H1 (cell line): ENCODE results near the gene GJC2. TPM values are rescaled to one million over a fixed set of nuclear protein-coding genes. Genes with fewer than 3 reads are reported as not detected.

Source experiments
- CTCF ChIA-PET: fragments of 300-600 bp; sonication (Branson Sonifier 250); formaldehyde crosslinking; loops from one replicate; lab custom pipeline; 2021; ENCODE audit not compliant: partially characterized antibody; lab: Charles Lee
- POLR2A ChIA-PET: fragments of 300-600 bp; sonication (Branson Sonifier 250); formaldehyde crosslinking; loops from one replicate; lab custom pipeline; 2021; ENCODE audit warnings: inconsistent platforms; ENCODE audit not compliant: partially characterized antibody; lab: Charles Lee
- DNase-seq, 2 experiments: peaks; one replicate each; pipeline versions ENCODE4 v3.0.0 to v3.0.0-alpha.2; 2010 to 2022; ENCODE audit warnings: low spot score in 2 of 2, low read depth in 1 of 2, mixed read lengths in 1 of 2
- FAIRE-seq: peaks from 2 replicates; lab custom pipeline; 2011; peaks lifted over from hg19 to GRCh38; lab: Jason Lieb, UNC
- H2AFZ ChIP-seq: 2 replicates; pipeline ENCODE4 v1.8.1; 2012; ENCODE audit warnings: low read length, inconsistent platforms
- H2AK5ac ChIP-seq: 2 replicates; pipeline ENCODE4 v1.6.1; 2013; ENCODE audit warnings: low read depth, low read length
- H2BK120ac ChIP-seq: replicated peaks from 2 replicates; pipeline ENCODE3; 2013; ENCODE audit warnings: low read depth, low read length, inconsistent platforms
- H2BK12ac ChIP-seq: 2 replicates; pipeline ENCODE4 v1.6.1; 2013; ENCODE audit warnings: low read depth, low read length
- H2BK15ac ChIP-seq: 2 replicates; pipeline ENCODE4 v1.6.1; 2013; ENCODE audit warnings: low read length
- H2BK20ac ChIP-seq: 2 replicates; pipeline ENCODE4 v1.6.1; 2013; ENCODE audit warnings: low read length
- H2BK5ac ChIP-seq: 2 replicates; pipeline ENCODE4 v1.6.1; 2013; ENCODE audit warnings: low read depth, low read length
- H3K14ac ChIP-seq: 2 replicates; pipeline ENCODE4 v1.6.1; 2013; ENCODE audit warnings: inconsistent platforms; ENCODE audit not compliant: insufficient read length
- H3K18ac ChIP-seq: 2 replicates; pipeline ENCODE4 v1.6.1; 2013; ENCODE audit warnings: low read length; ENCODE audit errors: extremely low read depth
- H3K23ac ChIP-seq: 2 replicates; pipeline ENCODE4 v1.6.1; 2013; ENCODE audit warnings: inconsistent platforms; ENCODE audit not compliant: insufficient read length
- H3K23me2 ChIP-seq: 2 replicates; pipeline ENCODE4 v1.6.1; 2013; ENCODE audit warnings: low read depth, low read length
- H3K27ac ChIP-seq: 2 replicates; pipeline ENCODE4 v1.6.1; 2011; ENCODE audit warnings: low read depth, low read length, inconsistent platforms
- H3K27me3 ChIP-seq, 4 experiments: replicated peaks in 1 of 4; 1 replicate in 1 of 4; 2 replicates in 3 of 4; pipeline versions ENCODE4 v1.6.1 to v1.8.1; 2011 to 2013; ENCODE audit warnings: low read length in 3 of 4, mild to moderate bottlenecking in 3 of 4, inconsistent platforms in 2 of 4, mixed read lengths in 2 of 4, moderate library complexity in 1 of 4; ENCODE audit not compliant: control insufficient read depth in 3 of 4, insufficient read depth in 3 of 4; ENCODE audit errors: extremely low read depth in 1 of 4
- H3K36me3 ChIP-seq, 4 experiments: 2 replicates each; pipeline versions ENCODE4 v1.6.1 to v1.8.1; 2011 to 2013; ENCODE audit warnings: mild to moderate bottlenecking in 4 of 4, low read length in 3 of 4, moderate library complexity in 2 of 4, control low read depth in 1 of 4, inconsistent platforms in 1 of 4; ENCODE audit not compliant: insufficient read depth in 4 of 4, control insufficient read depth in 2 of 4
- H3K4ac ChIP-seq: replicated peaks from 2 replicates; pipeline ENCODE3; 2013; ENCODE audit warnings: low read length, low read depth, mixed read lengths, inconsistent platforms; ENCODE audit not compliant: insufficient read length
- H3K4me1 ChIP-seq, 4 experiments: replicated peaks in 1 of 4; 1 replicate in 1 of 4; 2 replicates in 3 of 4; pipeline versions ENCODE4 v1.6.1 to v1.8.1; 2011 to 2013; ENCODE audit warnings: low read length in 3 of 4, inconsistent platforms in 2 of 4, mixed read lengths in 1 of 4; ENCODE audit not compliant: insufficient read depth in 4 of 4, control insufficient read depth in 3 of 4
- H3K4me2 ChIP-seq, 2 experiments: 2 replicates each; pipeline versions ENCODE4 v1.6.1 to v1.8.1; 2011 to 2013; ENCODE audit warnings: low read depth in 2 of 2, low read length in 2 of 2, control low read depth in 1 of 2, inconsistent platforms in 1 of 2, mild to moderate bottlenecking in 1 of 2; ENCODE audit not compliant: insufficient read depth in 1 of 2
- H3K4me3 ChIP-seq, 4 experiments: fragments of 200-600, 300-600 bp in 1 of 4; sonication (generic), shearing (Covaris generic), sonication (Bioruptor Twin) in 1 of 4; 2 replicates each; pipeline versions ENCODE4 v1.5.1 to v1.8.1; 2011 to 2016; ENCODE audit warnings: low read length in 4 of 4, low read depth in 3 of 4, control low read depth in 2 of 4, inconsistent platforms in 2 of 4, mild to moderate bottlenecking in 2 of 4, mixed read lengths in 1 of 4, moderate library complexity in 1 of 4; ENCODE audit not compliant: insufficient read depth in 2 of 4; ENCODE audit errors: extremely low read depth in 1 of 4
- H3K56ac ChIP-seq: replicated peaks from 2 replicates; pipeline ENCODE3; 2013; ENCODE audit warnings: low read depth, mild to moderate bottlenecking, mixed read lengths, low read length, inconsistent platforms; ENCODE audit not compliant: insufficient read length
- H3K79me1 ChIP-seq: 2 replicates; pipeline ENCODE4 v1.6.1; 2013; ENCODE audit warnings: low read depth, low read length, control low read depth
- H3K79me2 ChIP-seq, 2 experiments: 2 replicates each; pipeline versions ENCODE4 v1.6.1 to v1.8.1; 2012 to 2013; ENCODE audit warnings: low read length in 2 of 2, mild to moderate bottlenecking in 2 of 2, inconsistent platforms in 1 of 2; ENCODE audit not compliant: insufficient read depth in 2 of 2, control insufficient read depth in 1 of 2
- H3K9ac ChIP-seq, 4 experiments: replicated peaks in 1 of 4; 1 replicate in 1 of 4; 2 replicates in 3 of 4; pipeline versions ENCODE4 v1.6.1 to v1.8.1; 2011 to 2013; ENCODE audit warnings: low read depth in 3 of 4, low read length in 3 of 4, control low read depth in 2 of 4, mild to moderate bottlenecking in 2 of 4, moderate library complexity in 2 of 4, inconsistent platforms in 1 of 4; ENCODE audit errors: extremely low read depth in 1 of 4
- H3K9me3 ChIP-seq, 2 experiments: 2 replicates each; pipeline versions ENCODE4 v1.6.1 to v1.8.1; 2012 to 2013; ENCODE audit warnings: mild to moderate bottlenecking in 2 of 2, moderate library complexity in 2 of 2, control low read depth in 1 of 2, inconsistent platforms in 1 of 2, low read depth in 1 of 2, low read length in 1 of 2, mixed read lengths in 1 of 2; ENCODE audit not compliant: insufficient read depth in 2 of 2
- H4K20me1 ChIP-seq, 2 experiments: replicated peaks in 1 of 2; 2 replicates each; pipeline versions ENCODE3 to v1.8.1; 2011 to 2013; ENCODE audit warnings: inconsistent platforms in 2 of 2, low read length in 2 of 2, mild to moderate bottlenecking in 1 of 2; ENCODE audit not compliant: insufficient read depth in 2 of 2, control insufficient read depth in 1 of 2
- H4K5ac ChIP-seq: 2 replicates; pipeline ENCODE4 v1.6.1; 2013; ENCODE audit warnings: low read length, low read depth, mixed read lengths, inconsistent platforms; ENCODE audit not compliant: insufficient read length
- H4K8ac ChIP-seq: 2 replicates; pipeline ENCODE4 v1.8.0; 2013; ENCODE audit warnings: mild to moderate bottlenecking, moderate library complexity, low read length, inconsistent platforms; ENCODE audit not compliant: insufficient read depth; ENCODE audit errors: extremely low read depth
- H4K91ac ChIP-seq: replicated peaks from 2 replicates; pipeline ENCODE3; 2013; ENCODE audit warnings: low read length, mixed read lengths, inconsistent platforms; ENCODE audit not compliant: insufficient read length
- HDAC6 ChIP-seq: IDR thresholded peaks from one replicate; pipeline ENCODE4 v1.7.1; 2012; ENCODE audit warnings: low read depth, mild to moderate bottlenecking, inconsistent platforms, low read length, moderate library complexity
- NANOG ChIP-seq: IDR thresholded peaks from 2 replicates; pipeline ENCODE4 v1.6.1; 2011; ENCODE audit warnings: low read length, low read depth, mild to moderate bottlenecking, inconsistent platforms; ENCODE audit not compliant: insufficient read depth, poor library complexity, severe bottlenecking
- SAP30 ChIP-seq: fragments of 300-600 bp; sonication (generic); IDR thresholded peaks from 2 replicates; pipeline ENCODE4 v1.7.1; 2012; ENCODE audit warnings: low read length, moderate library complexity, mild to moderate bottlenecking, inconsistent platforms; ENCODE audit not compliant: insufficient read depth, insufficient replicate concordance
- TEAD4 ChIP-seq: IDR thresholded peaks from 2 replicates; pipeline ENCODE4 v1.6.1; 2012; ENCODE audit warnings: low read depth, low read length, inconsistent platforms, mixed read lengths
- WGBS, 2 experiments: shearing (Covaris generic) in 1 of 2; methylation state at CpG; one replicate each; pipeline versions ENCODE4 v1.1.6 to v1.1.7; 2013 to 2015; ENCODE audit warnings: low lambda C conversion rate in 2 of 2, mixed read lengths in 2 of 2, inconsistent platforms in 1 of 2, low coverage in 1 of 2, missing lambda C conversion rate in 1 of 2; ENCODE audit not compliant: insufficient replicate concordance in 2 of 2, insufficient coverage in 1 of 2, insufficient read length in 1 of 2; ENCODE audit errors: extremely low coverage in 1 of 2, missing lambda C conversion rate in 1 of 2; 5-methylcytosine and 5-hydroxymethylcytosine counted together
- polyA plus RNA-seq, 7 experiments: library from polyadenylated mRNA; depleted of rRNA in 3 of 7; stranded (reverse) in 5 of 7; unstranded in 2 of 7; fragments of >200 nt in 5 of 7; fragments of 200-250 nt in 2 of 7; gene quantifications; 1 replicate in 5 of 7; 2 replicates in 1 of 7; 4 replicates in 1 of 7; pipeline versions ENCODE4 v1.2.1 to v1.2.3, GENCODE V29; 2011 to 2013; ENCODE audit warnings: missing spikeins in 2 of 7, mixed read lengths in 2 of 7
- total RNA-seq: library from RNA; stranded (reverse); fragmentation: NEBNext Ultra II Directional; extraction: Animal tissue kit (Norgen Biotek cat#: 25700); gene quantifications from 2 replicates; pipeline ENCODE4 v1.2.1, GENCODE V29; 2021

Gene GJC2
- total and polyA plus RNA-seq, 2 of the 8 experiments (the other 6 are each of a cell fraction or from before 2014, with no cell fraction given): 0.17 to 0.54 TPM

GRCh38 chr1:228190182-228190581 lies 40.5 kb downstream of the GJC2 start:
- no peak overlapping the region for H3K56ac ChIP-seq
- no peak overlapping the region for H4K5ac ChIP-seq
- TF ChIP-seq SAP30 (no peak), HDAC6 (no peak), NANOG (no peak), TEAD4 (no peak)
- no peak overlapping the region for H2BK15ac ChIP-seq
- H3K36me3 ChIP-seq: no peaks in the 10 kb centered on the region
- H3K4me3 ChIP-seq: no peak overlapping the region
- H4K8ac ChIP-seq: peak overlapping the region; percentile 31; the same call in 1 of the 2 replicates
- no peak overlapping the region for H3K18ac ChIP-seq
- no peak overlapping the region for H3K23ac ChIP-seq
- H2AK5ac ChIP-seq: no peak overlapping the region
- FAIRE-seq (no peak), DNase-seq (no peak)
- no peaks in the 10 kb centered on the region for H3K23me2 ChIP-seq
- no peak overlapping the region for H3K4me2 ChIP-seq
- no peak overlapping the region for H2BK5ac ChIP-seq
- WGBS, 2 experiments: 85% methylated on average over 14 of the region's 14 CpGs; no CpG with 5 or more reads in 1 of the 2 experiments
- no peak overlapping the region for H4K91ac ChIP-seq
- no peak overlapping the region for H3K27ac ChIP-seq
- H2BK20ac ChIP-seq: no peak overlapping the region
- H2BK120ac ChIP-seq: no peak overlapping the region
- H2AFZ ChIP-seq: no peak overlapping the region
- POLR2A ChIA-PET: interaction anchor here (1.1 kb wide), 1 partner anchor 91 kb away, joined by 3 read pairs; no protein-coding TSS in a partner anchor
- H3K4me1 ChIP-seq: no peaks in the 10 kb centered on the region
- no peaks in the 10 kb centered on the region for H3K27me3 ChIP-seq
- no peak overlapping the region for H3K9ac ChIP-seq
- H3K4ac ChIP-seq: no peak overlapping the region
- no peaks in the 10 kb centered on the region for H3K79me2 ChIP-seq
- no peak overlapping the region for H3K14ac ChIP-seq
- CTCF ChIA-PET: interaction anchor here (1.0 kb wide), 1 partner anchor 34 kb away, joined by 4 read pairs; no protein-coding TSS in a partner anchor
- H3K79me1 ChIP-seq: no peaks in the 10 kb centered on the region; the same call in 1 of the 2 replicates
- H2BK12ac ChIP-seq: no peak overlapping the region
- H4K20me1 ChIP-seq: no peaks in the 10 kb centered on the region
- H3K9me3 ChIP-seq: no peaks in the 10 kb centered on the region
